Hepatocyte (in vitro differentiated cells): ENCODE data around the gene R3HDML.

ENCODE experiments used
- EZH2phosphoT487 ChIP-seq: fragments of 200-600 bp; sonication (generic); IDR thresholded peaks from one replicate; pipeline ENCODE4 v1.6.1; 2018; ENCODE audit warnings: antibody characterized with exemption, mild to moderate bottlenecking, low read depth, moderate library complexity; ENCODE audit not compliant: unreplicated experiment, severe bottlenecking
- TF ChIP-seq, protein P1 (sequence below): fragments of 200-600 bp; sonication (generic); IDR thresholded peaks from 2 replicates; pipeline ENCODE4 v1.5.1; 2016; ENCODE audit warnings: antibody characterized with exemption, mild to moderate bottlenecking; ENCODE audit not compliant: poor library complexity

DNA sequence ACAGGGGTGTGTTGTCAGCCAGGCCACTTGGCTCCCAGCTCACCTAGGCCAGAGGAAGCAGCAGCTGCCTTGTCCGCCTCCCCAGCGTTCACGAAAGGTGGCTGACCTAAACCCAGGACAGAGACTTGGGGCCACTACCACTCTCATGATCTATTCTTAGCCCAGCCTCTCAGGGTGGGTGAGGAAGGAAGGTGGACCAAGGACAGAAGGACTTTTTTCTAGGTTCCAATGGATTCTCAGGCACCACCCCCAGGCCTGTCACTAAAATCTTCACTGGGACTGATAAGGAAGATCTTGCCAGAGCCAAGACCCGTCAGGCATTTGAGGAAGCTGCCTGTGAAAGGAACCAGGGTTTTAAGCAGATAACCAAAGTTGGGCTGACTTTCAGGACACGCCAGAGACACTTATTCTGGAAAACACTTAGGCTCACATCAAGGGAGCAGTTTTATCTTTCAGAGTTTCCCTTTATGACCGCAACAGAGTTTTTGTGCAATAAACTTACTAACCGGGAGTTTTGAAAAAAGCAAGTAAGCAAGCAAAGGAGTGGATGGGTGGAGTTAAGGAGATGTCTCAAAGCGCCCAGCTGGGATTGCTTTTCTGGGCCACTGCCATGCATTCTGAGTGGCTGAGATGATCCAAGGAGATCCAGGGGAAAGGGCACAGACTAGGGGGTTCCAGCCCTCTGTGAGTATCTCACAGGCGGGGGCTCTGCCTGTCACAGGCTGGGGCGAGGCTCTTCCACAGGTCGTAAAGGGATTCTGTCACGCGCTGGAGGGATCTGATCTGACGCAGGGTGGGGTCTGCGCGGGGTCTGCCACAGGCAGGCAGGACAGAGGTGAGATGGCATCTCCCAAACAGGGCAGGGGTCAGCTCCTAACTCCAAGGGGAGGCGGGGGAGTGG is 26.8 kb upstream of the R3HDML start:
- TF ChIP-seq, protein P1, sequence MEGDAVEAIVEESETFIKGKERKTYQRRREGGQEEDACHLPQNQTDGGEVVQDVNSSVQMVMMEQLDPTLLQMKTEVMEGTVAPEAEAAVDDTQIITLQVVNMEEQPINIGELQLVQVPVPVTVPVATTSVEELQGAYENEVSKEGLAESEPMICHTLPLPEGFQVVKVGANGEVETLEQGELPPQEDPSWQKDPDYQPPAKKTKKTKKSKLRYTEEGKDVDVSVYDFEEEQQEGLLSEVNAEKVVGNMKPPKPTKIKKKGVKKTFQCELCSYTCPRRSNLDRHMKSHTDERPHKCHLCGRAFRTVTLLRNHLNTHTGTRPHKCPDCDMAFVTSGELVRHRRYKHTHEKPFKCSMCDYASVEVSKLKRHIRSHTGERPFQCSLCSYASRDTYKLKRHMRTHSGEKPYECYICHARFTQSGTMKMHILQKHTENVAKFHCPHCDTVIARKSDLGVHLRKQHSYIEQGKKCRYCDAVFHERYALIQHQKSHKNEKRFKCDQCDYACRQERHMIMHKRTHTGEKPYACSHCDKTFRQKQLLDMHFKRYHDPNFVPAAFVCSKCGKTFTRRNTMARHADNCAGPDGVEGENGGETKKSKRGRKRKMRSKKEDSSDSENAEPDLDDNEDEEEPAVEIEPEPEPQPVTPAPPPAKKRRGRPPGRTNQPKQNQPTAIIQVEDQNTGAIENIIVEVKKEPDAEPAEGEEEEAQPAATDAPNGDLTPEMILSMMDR = no peak
- no peak for TF ChIP-seq EZH2phosphoT487
